SH-SY5Y (cell line): Measurements from ENCODE around the gene SLC38A10.

Experiments
- GATA2 ChIP-seq: IDR thresholded peaks from 2 replicates; pipeline ENCODE4 v1.6.1; 2011; ENCODE audit warnings: mild to moderate bottlenecking, low read depth, low read length
- GATA3 ChIP-seq: IDR thresholded peaks from 2 replicates; pipeline ENCODE4 v1.6.1; 2011; ENCODE audit warnings: low read depth, mild to moderate bottlenecking, low read length, moderate library complexity

Gene SLC38A10

GRCh38 chr17:81199482-81199830, 95.7 kb downstream of the SLC38A10 start:
- TF ChIP-seq GATA3 (no peak), GATA2 (no peak)

GRCh38 chr17:81198826-81199481, 96.2 kb downstream of the SLC38A10 start:
- TF ChIP-seq GATA2 (no peak), GATA3 (no peak)

GRCh38 chr17:81197831-81198490, 97.1 kb downstream of the SLC38A10 start:
- TF ChIP-seq GATA3 (no peak), GATA2 (no peak)

GRCh38 chr17:81197409-81197795, 97.7 kb downstream of the SLC38A10 start:
- TF ChIP-seq GATA3 (no peak), GATA2 (no peak)

GRCh38 chr17:81196505-81197408, 98.3 kb downstream of the SLC38A10 start:
- no peak for TF ChIP-seq GATA3
- TF ChIP-seq GATA2, result no peak

GRCh38 chr17:81195941-81196495, 99.1 kb downstream of the SLC38A10 start:
- TF ChIP-seq GATA3 (no peak), GATA2 (no peak)
